Measurements from ENCODE around the gene CNNM2. TPM values are rescaled to one million over a fixed set of nuclear protein-coding genes. Genes with fewer than 3 reads are reported as not detected.
"Not testable (repeated sequence)": the region's sequence is repeated elsewhere in the genome, so short reads cannot be mapped to it uniquely, and the experiment has no call there.

The CNNM2 gene
- total RNA-seq, 1 donor from 2014 or later: 9.6 TPM

- Mint-ChIP-seq H3K27ac (ENCODE audit: unreplicated experiment) (no peak overlapping the region), H3K4me3 (no peak overlapping the region)
Measured at GRCh38 chr10:102997998-102998397, 79.9 kb downstream of the CNNM2 start.

GRCh38 chr10:102998399-102998907, 80.4 kb downstream of the CNNM2 start:
- Mint-ChIP-seq H3K27ac (ENCODE audit: unreplicated experiment) (no peak overlapping the region), H3K9me3 (no peaks in the 10 kb centered on the region), H3K36me3 (ENCODE audit: low read depth) (no peaks in the 10 kb centered on the region), H3K4me1 (peaks cover 4% of the 10 kb centered on the region), H3K27me3 (ENCODE audit: low read depth) (no peaks in the 10 kb centered on the region), H3K4me3 (no peak overlapping the region)
- no peak for TF ChIP-seq CTCF (conservative IDR thresholded peaks at IDR 0.05)
- DNase-seq (ENCODE audit: low read depth, low spot score): no peak

More at GRCh38 chr10:102997998-102998397, 79.9 kb downstream of the CNNM2 start:
- no peak for TF ChIP-seq CTCF (conservative IDR thresholded peaks at IDR 0.05)
- peaks cover 4% of the 10 kb centered on the region for H3K4me1 Mint-ChIP-seq
- no peaks in the 10 kb centered on the region for H3K9me3 Mint-ChIP-seq
- no peaks in the 10 kb centered on the region for H3K27me3 Mint-ChIP-seq (ENCODE audit: low read depth)
- DNase-seq (ENCODE audit: low read depth, low spot score): no peak
- no peaks in the 10 kb centered on the region for H3K36me3 Mint-ChIP-seq (ENCODE audit: low read depth)

GRCh38 chr10:103000050-103000449, 82.0 kb downstream of the CNNM2 start:
- not testable (repeated sequence) for H3K27me3 Mint-ChIP-seq (ENCODE audit: low read depth); H3K4me3 Mint-ChIP-seq; H3K9me3 Mint-ChIP-seq; H3K36me3 Mint-ChIP-seq (ENCODE audit: low read depth); H3K4me1 Mint-ChIP-seq; H3K27ac Mint-ChIP-seq (ENCODE audit: unreplicated experiment); DNase-seq (ENCODE audit: low read depth, low spot score)

GRCh38 chr10:103007017-103007416, 88.9 kb downstream of the CNNM2 start:
- H3K4me1 Mint-ChIP-seq: no peaks in the 10 kb centered on the region
- H3K9me3 Mint-ChIP-seq: no peaks in the 10 kb centered on the region
- no peak for DNase-seq (ENCODE audit: low read depth, low spot score)
- TF ChIP-seq CTCF (conservative IDR thresholded peaks at IDR 0.05): no peak
- H3K36me3 Mint-ChIP-seq (ENCODE audit: low read depth): peaks cover 4% of the 10 kb centered on the region
- no peak overlapping the region for H3K4me3 Mint-ChIP-seq
- no peaks in the 10 kb centered on the region for H3K27me3 Mint-ChIP-seq (ENCODE audit: low read depth)
- no peak overlapping the region for H3K27ac Mint-ChIP-seq (ENCODE audit: unreplicated experiment)

- no peaks in the 10 kb centered on the region for H3K36me3 Mint-ChIP-seq (ENCODE audit: low read depth)
- H3K9me3 Mint-ChIP-seq: no peaks in the 10 kb centered on the region
- TF ChIP-seq CTCF (conservative IDR thresholded peaks at IDR 0.05): no peak
- DNase-seq (ENCODE audit: low read depth, low spot score): no peak
- H3K4me1 Mint-ChIP-seq: no peaks in the 10 kb centered on the region
- H3K4me3 Mint-ChIP-seq: no peak overlapping the region
- H3K27ac Mint-ChIP-seq (ENCODE audit: unreplicated experiment): no peak overlapping the region
- no peaks in the 10 kb centered on the region for H3K27me3 Mint-ChIP-seq (ENCODE audit: low read depth)
Measured at GRCh38 chr10:103013416-103013815, 95.3 kb downstream of the CNNM2 start.

GRCh38 chr10:103019425-103019824, 101.3 kb downstream of the CNNM2 start:
- H3K27me3 Mint-ChIP-seq (ENCODE audit: low read depth): no peaks in the 10 kb centered on the region
- H3K27ac Mint-ChIP-seq (ENCODE audit: unreplicated experiment): no peak overlapping the region
- H3K4me1 Mint-ChIP-seq: no peaks in the 10 kb centered on the region
- no peak overlapping the region for H3K4me3 Mint-ChIP-seq
- no peak for TF ChIP-seq CTCF (conservative IDR thresholded peaks at IDR 0.05)
- no peak for DNase-seq (ENCODE audit: low read depth, low spot score)
- H3K9me3 Mint-ChIP-seq: no peaks in the 10 kb centered on the region
- no peaks in the 10 kb centered on the region for H3K36me3 Mint-ChIP-seq (ENCODE audit: low read depth)
